Activated CD8-positive, alpha-beta memory T cell treated with anti-CD3 and anti-CD28 coated beads, Interleukin-2, amount 50 U/mL, for 4 hours (primary cell): ENCODE measurements around the gene MPIG6B.

Experiments used
- DNase-seq: peaks from one replicate; pipeline ENCODE4 v3.0.0-alpha.2; 2020

The MPIG6B gene

GRCh38 chr6:31739639-31740396 lies 16.6 kb downstream of the MPIG6B start, which contains the start of gene MSH5:
Gene MSH5 (plus strand): TSS chr6:31740005. CDS start chr6:31740467, 462 bp downstream.
- peak; percentile 92 for DNase-seq

GRCh38 chr6:31740397-31741223 lies 17.4 kb downstream of the MPIG6B start:
- DNase-seq = no peak

GRCh38 chr6:31741815-31742214 lies 18.6 kb downstream of the MPIG6B start:
- no peak for DNase-seq

- no peak for DNase-seq
These were observed 19.7 kb downstream of the MPIG6B start for GRCh38 chr6:31742894-31743293.

GRCh38 chr6:31744422-31744821 lies 21.2 kb downstream of the MPIG6B start:
- no peak for DNase-seq

- DNase-seq = no peak
These were observed 26.3 kb downstream of the MPIG6B start for GRCh38 chr6:31749301-31750036.

GRCh38 chr6:31750411-31751022 lies 27.3 kb downstream of the MPIG6B start:
- no peak for DNase-seq

- DNase-seq = no peak
These were observed 29.7 kb downstream of the MPIG6B start for GRCh38 chr6:31752739-31753319.

- no peak for DNase-seq
These were observed 35.1 kb downstream of the MPIG6B start for GRCh38 chr6:31758281-31758680.

- no peak for DNase-seq
These were observed 37.6 kb downstream of the MPIG6B start for GRCh38 chr6:31760790-31761189.

GRCh38 chr6:31761343-31761742 lies 38.2 kb downstream of the MPIG6B start:
- no peak for DNase-seq

- no peak for DNase-seq
These were observed 39.2 kb downstream of the MPIG6B start, which contains the start of gene SAPCD1 for GRCh38 chr6:31762356-31762755. Gene SAPCD1 (plus strand): TSS chr6:31762656. CDS start chr6:31763055, 399 bp downstream.

GRCh38 chr6:31762878-31763618 lies 39.9 kb downstream of the MPIG6B start:
- no peak for DNase-seq

- DNase-seq = no peak
These were observed 40.4 kb downstream of the MPIG6B start for GRCh38 chr6:31763619-31763940.

- DNase-seq = no peak
These were observed 41.0 kb downstream of the MPIG6B start for GRCh38 chr6:31764198-31764597.

- DNase-seq = no peak
These were observed 42.4 kb downstream of the MPIG6B start for GRCh38 chr6:31765559-31765909.

GRCh38 chr6:31765910-31766794 lies 43.0 kb downstream of the MPIG6B start:
- no peak for DNase-seq

- DNase-seq = no peak
These were observed 44.0 kb downstream of the MPIG6B start for GRCh38 chr6:31767096-31767645.

GRCh38 chr6:31768363-31769257 lies 45.4 kb downstream of the MPIG6B start:
- no peak for DNase-seq
